Prostate gland (tissue), 2 donors: Measurements from ENCODE around the gene LHFPL5.

Experiments used
- POLR2A ChIP-seq: fragments of 450-650 bp; IDR thresholded peaks from one replicate; pipeline ENCODE4 v1.6.1; 2016; ENCODE audit warnings: antibody characterized with exemption, mild to moderate bottlenecking
- POLR2AphosphoS5 ChIP-seq: sonication (generic); formaldehyde crosslinking; IDR thresholded peaks from one replicate; pipeline ENCODE4 v1.6.1; 2017; ENCODE audit warnings: antibody characterized with exemption
- TF ChIP-seq, protein P1 (sequence below), 4 experiments: fragments of 200-600 bp in 2 of 4; fragments of 450-650 bp in 2 of 4; sonication (generic) in 2 of 4; IDR thresholded peaks; 1 replicate in 3 of 4; 2 replicates in 1 of 4; pipeline ENCODE4 v1.5.1; 2016 to 2019; ENCODE audit warnings: antibody characterized with exemption in 4 of 4, mild to moderate bottlenecking in 2 of 4, moderate library complexity in 2 of 4

DNA sequence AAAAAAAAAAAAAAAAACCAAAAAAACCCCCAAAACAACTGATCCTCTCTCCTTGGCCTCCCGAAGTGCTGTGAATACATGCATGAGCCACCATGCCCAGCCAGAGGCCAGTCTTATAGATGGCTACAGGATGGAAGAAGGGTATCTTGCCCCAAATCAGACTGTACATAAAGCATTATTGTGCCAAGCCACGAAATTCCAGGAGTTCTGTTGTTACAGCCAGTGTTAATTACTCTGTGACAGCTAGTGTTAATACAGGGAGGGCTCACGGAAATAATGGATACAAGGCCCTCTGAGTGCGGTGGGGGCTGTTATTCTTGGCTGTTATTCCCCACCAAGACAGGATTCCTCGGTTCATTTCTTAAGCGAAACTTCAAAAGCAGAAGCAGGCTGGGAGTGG, 30.1 kb upstream of the LHFPL5 start:
- TF ChIP-seq, protein P1, sequence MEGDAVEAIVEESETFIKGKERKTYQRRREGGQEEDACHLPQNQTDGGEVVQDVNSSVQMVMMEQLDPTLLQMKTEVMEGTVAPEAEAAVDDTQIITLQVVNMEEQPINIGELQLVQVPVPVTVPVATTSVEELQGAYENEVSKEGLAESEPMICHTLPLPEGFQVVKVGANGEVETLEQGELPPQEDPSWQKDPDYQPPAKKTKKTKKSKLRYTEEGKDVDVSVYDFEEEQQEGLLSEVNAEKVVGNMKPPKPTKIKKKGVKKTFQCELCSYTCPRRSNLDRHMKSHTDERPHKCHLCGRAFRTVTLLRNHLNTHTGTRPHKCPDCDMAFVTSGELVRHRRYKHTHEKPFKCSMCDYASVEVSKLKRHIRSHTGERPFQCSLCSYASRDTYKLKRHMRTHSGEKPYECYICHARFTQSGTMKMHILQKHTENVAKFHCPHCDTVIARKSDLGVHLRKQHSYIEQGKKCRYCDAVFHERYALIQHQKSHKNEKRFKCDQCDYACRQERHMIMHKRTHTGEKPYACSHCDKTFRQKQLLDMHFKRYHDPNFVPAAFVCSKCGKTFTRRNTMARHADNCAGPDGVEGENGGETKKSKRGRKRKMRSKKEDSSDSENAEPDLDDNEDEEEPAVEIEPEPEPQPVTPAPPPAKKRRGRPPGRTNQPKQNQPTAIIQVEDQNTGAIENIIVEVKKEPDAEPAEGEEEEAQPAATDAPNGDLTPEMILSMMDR (IDR thresholded peaks at IDR 0.05), result no peak
- TF ChIP-seq POLR2A, result no peak
- TF ChIP-seq POLR2AphosphoS5, result no peak
